Islet of Langerhans (tissue), 1 donor: ENCODE results near the gene SANBR.
"Not testable (repeated sequence)": the region's sequence is repeated elsewhere in the genome, so short reads cannot be mapped to it uniquely, and the experiment has no call there.

Experiments
- FAIRE-seq: peaks from one replicate; lab custom pipeline; 2011; peaks lifted over from hg19 to GRCh38; lab: Jason Lieb, UNC

The SANBR gene

DNA sequence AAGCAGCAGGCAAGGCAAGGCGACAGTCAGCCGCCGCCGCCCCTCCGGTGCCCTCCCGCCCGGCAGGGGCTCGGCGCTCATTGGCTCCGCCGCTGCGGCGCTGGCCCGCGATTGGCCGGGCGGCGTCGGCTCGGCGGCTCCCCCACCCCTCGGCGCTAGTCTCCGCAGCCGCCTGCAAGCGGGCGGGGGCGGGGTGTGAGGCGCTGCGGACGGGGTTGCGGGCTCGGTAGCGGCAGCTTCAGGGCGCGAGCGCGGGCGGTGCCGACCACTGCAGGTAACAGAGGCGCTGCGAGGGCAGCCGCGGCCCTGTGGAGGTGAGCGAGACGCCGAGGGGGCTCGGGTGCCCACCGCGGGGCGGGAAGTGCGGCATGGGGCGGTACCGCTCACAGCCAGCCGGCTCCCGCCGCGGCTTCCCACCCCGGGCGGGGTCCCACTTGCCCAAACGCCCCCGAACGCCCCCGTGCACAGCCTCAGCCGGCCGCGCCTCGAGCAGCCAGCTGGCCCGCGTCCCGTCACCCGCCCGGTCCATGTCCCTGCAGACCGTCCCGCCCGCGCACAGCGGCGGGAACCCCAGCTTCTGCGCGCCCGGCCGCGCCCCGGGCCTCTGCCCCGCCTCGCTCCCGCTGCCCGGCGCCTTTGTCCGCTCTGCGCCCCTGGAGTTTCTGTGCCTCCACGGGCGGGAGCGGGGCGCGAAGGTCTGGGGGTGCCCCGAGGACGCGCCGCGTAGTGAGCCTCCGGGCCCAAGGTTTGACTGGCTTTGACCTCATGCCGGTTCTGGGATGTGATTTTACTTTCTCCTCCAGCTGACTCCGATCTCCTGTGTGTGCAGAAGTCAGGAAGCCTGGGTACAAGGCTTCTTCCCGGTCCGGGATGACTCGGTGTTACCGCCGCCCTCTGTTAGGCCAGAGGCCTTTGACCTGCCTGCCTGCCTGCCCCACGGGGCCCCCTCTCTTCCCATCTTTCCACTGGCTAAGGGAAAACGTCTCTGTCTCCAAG lies at the start of gene SANBR:
SANBR (plus strand) TSS at position 158 of the 996 bp plus-strand sequence. CDS start 4,480 bp downstream, outside the sequence.
- FAIRE-seq: no peak

DNA sequence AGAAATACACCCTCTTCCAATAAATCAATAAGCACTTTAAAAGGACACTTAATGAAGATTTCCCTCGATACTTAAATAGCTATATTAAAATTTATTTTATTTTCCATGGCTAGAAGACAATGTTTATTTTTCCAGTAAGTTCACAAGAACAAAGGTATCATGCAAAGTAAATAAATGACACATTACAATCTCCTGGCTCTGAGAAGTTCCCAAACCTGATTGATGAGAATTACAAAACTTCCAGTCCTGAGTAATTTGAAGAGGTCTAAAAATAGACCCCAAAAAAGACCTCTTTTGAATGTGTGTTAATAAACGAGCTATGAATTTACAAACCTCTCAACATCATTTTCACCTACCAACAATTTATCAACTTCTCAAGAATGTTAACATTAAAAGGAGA lies 49.7 kb upstream of the SANBR start:
- peak; percentile 60 for FAIRE-seq

DNA sequence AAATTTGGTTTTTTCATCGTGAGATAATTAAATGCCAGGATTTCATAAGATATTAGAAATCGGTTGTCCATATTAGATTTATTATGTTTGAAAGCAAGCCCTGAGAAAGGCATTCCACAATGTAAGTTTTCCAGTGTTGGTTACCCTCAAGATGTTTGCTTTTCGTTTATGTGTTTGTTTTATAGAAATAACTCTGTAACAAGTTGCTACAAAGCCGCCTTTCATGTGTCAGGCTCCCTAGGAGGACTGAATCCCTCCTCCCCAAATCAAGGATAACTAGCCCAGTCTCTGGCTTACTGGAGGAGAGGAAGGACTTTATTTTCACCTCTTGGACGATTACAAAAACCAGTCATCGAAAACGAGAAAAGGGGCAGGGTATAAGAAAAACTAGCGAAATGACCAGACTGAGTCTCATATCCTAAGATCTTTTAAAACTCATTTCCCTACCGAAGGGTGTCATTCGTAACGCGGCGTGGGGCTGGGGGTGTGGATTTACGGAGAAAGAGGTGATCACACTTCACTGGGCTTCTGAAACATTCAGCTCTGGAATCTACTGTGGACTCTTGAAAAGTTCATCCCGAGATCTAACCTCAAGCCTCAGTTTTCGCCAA lies 49.2 kb upstream of the SANBR start:
- no peak for FAIRE-seq

DNA sequence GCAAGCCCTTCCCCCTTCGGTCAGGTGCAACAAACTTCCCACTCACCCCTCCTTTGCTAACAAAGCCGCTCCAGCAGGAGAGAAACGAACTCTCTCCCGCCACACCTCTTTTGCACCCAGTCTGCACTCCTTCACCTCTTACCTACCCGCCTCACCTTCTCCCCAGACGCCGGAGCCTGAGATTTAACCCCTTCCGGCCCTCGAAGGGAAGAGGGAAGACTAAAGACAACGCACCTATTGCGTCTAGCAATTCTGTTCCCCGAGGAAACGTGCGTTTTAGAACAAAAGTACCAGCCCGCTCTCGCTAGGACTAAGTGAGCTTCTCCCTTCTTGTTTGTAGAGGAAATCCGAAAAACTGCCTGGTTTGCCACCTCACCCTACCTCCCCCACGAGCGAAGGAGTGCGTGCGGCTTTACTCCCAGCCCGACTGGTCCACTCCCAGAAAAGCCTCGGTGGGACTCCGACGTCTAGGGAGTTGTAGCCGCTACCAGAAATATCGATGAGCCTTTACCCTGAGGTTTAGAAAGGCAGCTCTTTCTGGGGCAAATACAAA lies 48.6 kb upstream of the SANBR start:
- FAIRE-seq: no peak

DNA sequence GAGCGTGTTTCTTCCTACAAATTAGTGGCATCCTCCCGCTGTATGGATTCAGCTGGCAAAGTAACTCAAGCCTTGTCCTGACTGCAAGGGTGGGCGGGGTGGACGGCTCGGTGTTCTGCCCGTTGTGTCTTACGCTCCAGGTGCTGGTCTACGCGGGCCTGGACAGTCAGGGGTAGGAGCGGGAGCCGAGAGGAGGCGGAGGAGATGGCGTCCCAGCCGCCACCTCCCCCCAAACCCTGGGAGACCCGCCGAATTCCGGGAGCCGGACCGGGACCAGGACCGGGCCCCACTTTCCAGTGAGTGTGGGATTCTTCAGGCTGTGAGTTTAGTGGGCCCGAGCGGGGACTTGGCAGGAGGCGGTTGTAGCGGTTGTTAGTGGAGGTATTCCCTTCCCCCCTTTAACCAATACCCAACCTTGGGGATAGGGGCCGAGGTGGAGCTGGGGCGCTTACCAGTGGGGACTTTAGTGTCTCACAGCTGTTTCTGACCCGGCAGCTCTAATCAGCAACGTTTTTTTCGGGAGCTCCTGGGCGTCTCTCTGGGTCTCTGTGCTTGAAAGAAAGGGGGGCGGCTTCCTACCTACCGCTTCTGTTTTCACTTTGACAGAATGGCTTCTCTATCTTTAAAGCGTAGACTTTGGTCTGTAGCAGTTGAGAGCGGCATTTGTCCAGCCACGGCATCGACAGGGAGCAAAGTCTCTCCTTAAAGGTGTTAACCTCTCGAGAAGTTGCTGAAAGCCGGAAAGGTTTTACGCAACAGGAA lies 47.9 kb upstream of the SANBR start, which contains the start of the genes PEX13 and PUS10:
PEX13 (plus strand) TSS at position 165 of the 762 bp plus-strand sequence; CDS start at position 205, 40 bp downstream.
PUS10 (minus strand) TSS at position 700 of the 762 bp plus-strand sequence. CDS start 6,365 bp downstream, outside the sequence.
- no peak for FAIRE-seq

DNA sequence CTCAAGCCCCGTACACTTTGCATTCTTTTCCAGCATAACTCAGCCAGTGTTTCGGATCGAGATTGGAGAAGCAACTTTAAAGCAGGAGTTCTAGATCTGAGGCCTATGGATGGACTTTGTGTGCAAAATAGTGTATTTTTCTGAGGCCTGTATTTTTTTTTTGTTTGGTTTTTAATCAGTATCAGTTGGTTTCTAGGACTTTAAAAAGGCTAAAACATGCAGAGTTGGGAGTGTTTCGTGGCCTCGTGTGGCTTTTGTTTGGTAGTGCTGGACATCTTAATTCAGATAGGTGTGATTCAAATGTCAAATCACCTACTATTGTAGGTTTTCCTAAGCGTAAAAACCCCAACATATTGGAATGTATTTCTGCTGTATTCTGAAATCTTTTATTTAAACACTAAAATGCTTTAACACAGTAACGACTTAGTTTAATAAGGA lies 47.3 kb upstream of the SANBR start:
- no peak for FAIRE-seq

DNA sequence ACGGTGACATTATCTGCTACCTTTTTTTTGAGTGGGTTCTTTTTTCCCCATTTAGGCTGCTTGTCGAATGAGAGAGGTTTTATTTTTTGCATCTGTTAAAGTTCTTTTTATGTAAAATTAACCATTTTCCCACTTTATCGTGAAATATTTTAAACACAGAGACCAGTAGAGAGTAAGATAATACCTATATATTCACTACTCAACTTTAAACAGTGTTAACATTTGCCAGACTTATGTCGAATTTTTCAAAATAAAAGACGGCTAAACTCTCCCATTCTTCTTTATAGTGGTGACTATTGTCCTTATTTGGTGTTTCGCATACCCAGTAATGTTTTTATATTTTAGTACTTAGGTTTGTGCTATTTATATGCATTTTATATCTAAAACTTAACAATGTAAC lies 46.9 kb upstream of the SANBR start:
- no peak for FAIRE-seq

DNA sequence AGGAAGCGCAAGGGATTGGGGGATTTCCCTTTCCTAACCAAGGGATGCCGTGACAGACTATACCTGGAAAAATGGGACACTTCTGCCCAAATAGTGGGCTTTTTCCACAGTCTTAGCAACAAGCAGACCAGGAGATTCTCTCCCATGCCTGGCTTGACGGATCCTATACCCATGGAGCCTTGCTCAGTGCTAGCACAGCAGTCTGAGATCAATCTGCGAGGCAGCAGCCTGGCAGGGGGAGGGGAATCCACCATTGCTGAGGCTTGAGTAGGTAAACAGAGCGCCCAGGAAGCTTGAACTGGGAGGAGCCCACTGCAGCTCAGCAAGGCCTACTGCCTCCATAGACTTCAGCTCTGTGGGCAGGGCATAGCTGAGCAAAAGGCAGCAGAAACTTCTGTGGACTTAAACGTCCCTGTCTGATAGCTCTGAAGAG lies 44.4 kb upstream of the SANBR start:
- no peak for FAIRE-seq

DNA sequence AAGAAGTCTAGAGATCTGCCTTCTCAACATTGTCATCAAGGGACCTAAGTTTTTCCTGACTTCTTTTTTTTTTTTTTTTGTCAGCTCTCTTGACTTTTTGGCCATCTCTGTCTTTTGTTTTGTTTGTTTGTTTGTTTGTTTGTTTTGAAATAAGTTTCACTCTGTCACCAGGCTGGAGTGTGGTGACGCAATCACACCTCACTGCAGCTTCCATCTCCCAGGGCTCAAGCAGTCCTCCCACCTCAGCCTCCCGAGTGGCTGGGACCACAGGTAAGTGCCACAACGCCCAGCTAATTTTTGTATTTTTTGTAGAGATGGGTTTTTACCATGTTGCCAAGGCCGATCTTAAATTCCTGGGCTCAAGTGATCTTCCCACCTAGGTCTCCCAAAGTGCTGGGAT lies 42.0 kb upstream of the SANBR start:
- FAIRE-seq: no peak

DNA sequence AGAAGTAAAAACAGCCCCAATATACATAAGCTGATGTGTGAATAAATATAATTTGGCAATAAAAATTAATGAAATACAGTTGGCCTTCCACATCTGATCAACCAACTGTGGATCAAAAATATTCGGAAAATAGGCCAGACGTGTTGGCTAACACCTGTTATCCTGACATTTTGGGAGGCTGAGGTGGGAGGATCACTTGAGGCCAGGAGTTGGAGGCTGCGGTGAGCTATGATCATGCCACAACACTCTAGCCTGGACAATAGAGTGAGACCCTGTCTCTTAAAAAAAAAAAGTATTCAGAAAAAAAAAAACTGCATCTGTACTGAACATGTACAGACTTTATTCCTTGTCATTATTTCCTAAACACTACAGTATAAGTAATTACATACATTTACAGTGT lies 36.1 kb upstream of the SANBR start:
- no peak for FAIRE-seq

DNA sequence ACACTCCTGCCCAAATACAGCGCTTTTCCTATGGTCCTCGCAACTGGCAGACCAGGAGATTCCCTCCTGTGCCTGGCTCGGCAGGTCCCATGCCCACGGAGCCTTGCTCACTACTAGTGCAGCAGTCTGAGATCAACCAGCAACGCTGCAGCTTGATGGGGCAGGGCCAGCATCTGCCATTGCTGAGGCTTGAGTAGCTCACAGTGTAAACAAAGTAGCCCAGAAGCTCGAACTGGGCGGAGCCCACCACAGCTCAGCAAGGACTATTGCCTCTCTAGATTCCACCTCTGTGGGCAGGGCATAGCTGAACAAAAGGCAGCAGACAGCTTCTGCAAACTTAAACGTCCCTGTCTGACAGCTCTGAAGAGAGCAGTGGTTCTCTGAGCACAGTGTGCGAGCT lies 31.1 kb upstream of the SANBR start:
- not testable (repeated sequence) for FAIRE-seq

DNA sequence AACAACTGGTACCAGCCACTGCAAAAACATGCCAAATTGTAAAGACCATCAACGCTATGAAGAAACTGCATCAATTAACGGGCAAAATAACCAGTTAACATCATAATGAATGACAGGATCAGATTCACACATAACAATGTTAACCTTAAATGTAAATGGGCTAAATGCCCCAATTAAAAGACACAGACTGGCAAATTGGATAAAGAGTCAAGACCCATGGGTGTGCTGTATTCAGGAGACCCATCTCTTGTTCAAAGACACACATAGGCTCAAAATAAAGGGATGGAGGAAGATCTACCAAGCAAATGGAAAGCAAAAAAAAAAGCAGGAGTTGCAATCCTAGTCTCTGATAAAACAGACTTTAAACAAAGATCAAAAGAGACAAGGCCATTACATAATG lies 29.0 kb upstream of the SANBR start:
- not testable (repeated sequence) for FAIRE-seq

DNA sequence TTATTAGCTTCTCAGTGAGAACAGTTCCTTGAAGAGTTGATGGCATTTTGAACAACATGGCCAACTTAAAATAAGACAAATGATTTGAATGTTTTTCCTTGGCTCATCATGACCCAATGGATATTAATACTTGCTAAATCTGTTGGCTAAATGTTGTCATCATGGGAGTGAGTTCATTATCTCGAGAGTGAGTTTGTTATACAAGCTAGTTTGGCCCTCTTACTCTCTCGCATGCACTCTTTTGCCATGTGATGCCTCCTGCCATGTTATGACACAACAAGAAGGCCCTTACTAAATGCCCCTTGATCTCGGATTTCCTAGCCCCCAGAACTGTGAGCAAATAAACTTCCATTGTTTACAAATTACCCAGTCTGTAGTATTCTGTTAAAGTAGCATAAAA lies 22.9 kb upstream of the SANBR start:
- FAIRE-seq: no peak

DNA sequence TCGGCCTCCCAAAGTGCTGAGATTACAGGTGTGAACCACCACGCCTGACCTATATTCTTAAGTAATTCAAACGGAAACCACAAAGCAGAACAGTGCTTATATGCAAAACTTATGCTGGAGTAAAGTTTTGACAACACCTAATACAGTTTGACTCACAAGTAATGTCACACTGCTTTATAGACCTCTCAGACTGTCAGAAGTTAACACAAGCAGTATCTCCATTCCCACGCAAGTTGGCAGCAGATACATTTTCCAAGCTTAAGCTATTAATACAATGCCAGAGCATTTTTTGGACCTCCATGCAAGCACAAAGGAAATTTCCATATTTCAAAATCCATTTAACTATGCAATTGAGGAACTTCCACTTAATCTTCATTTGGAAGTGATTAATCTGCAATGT lies 21.0 kb upstream of the SANBR start:
- no peak for FAIRE-seq

DNA sequence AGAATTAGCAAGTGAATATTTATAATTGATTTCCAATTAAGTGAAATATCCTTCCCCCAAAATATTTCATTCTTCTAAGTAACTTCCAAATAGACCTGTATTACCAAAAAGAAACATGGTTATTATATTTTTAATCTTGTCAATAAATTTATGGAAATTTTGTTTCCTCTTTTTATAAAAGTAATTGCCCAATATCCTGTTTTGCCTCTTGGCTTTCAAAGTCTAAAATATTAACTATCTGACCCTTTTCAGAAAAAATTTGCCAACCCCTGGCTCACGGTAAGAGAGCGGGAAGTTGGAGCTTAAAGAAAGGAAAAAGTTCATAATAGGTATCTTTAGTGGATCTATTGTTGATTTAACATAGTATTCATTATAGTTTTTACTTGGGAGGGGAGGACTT lies 20.4 kb upstream of the SANBR start:
- no peak for FAIRE-seq

DNA sequence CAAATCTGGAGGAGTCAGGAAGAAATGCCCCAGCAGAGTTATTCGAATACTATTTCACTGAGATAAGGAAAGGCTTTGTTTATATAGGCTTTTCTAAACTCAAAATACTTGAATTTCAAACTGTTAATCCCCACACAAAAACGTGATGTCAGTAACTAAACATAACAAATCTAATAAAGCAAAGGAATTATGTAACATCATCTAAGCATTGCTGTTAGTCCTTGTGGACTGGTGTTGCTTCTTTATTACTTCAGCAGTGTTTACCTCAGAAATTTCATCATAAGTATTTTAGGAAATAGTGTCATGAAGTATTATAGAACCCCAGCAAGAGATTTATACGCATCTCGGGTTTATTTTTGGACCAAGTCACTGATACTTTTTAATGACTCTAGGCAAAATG lies 19.7 kb upstream of the SANBR start:
- FAIRE-seq: no peak

DNA sequence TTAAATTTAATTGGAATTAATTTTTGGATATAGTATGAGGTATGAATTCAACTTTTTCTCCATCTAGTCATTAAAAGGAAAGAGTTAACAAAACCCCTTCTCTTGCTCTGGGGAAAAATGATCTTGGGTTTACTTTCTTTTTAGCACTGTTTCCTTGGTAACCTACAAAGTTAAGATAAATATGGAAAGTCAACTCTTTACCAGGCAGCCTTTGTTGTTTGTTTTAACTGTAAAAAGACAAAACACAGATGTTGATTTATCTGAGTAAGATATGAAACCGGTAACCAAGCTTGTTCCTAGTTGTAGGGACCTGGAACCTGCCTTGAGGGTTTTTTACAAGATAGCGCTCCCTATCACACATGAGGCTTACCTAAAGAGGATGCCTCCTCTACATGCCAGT lies 10.1 kb upstream of the SANBR start:
- no peak for FAIRE-seq

DNA sequence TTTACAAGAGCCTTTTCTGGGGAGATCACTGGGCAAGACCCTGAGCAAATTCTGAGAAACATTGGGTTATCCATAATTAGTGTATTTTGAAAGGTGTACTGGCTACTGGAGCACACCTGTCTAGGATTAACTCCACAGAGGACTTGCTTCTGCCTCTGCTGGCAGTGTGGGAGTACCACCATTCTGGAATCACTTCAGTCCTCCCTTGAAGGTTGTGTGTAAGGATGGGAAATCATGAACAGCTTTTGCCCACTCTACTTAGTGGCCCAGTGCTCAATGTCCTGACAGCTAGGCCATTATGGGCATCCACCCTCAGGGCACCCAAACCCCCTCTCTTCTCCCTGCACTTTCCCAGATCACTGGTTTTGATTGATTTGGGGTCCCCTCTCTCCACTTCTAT lies 8.1 kb upstream of the SANBR start:
- no peak for FAIRE-seq

DNA sequence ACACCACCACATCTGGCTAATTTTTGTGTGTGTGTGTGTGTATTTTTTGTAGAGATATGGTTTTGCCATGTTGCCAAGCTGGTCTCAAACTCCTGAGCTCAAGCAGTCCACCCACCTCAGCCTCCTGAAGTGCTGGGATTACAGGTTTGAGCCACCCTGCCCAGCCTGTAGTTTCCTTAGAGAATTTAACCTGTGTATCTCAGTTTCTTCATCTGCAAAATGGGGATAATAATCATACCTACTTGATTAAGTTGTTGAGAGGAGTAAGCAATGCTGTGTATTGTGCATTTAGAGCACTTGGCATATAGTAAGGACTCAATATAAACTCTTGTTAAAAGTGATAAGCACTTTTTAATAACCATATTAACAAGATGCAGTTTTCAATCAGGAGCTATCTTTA lies 6.3 kb upstream of the SANBR start:
- no peak for FAIRE-seq

DNA sequence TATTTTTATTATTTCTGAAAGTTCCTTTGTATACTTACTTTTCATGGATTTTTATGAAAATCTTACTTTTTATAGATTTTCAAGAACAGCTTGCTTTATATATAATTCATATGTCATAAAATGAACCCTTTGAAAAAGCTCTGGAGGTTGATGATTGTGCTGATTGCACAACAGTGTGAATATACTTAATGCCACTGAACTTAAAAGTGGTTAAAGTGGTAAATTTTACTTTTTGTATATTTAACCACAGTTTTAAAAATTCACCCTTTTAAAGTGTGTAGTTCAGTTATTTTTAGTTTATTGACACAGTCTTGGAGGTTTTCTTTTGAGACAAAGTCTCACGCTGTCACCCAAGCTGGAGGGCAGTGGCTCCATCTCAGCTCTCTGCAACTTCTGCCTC lies 8.4 kb downstream of the SANBR start:
- no peak for FAIRE-seq

DNA sequence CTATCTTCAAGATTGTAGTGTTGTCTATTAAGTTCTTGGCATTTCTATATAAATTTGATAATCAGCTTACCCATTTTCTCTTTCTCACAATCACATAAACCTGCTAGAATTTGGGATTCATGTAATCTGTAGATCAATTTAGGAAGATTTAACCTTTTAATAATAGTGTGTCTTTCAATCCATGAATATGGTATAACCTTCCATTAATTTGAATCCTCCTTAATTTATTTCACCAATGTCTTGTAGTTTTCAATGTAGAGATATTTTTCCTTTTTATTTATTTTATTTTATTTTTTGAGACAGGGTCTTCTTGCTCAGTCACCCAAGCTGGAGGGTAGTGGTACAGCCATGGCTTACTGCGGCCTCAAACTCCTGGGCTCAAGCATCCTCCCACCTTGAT lies 20.2 kb downstream of the SANBR start:
- no peak for FAIRE-seq

DNA sequence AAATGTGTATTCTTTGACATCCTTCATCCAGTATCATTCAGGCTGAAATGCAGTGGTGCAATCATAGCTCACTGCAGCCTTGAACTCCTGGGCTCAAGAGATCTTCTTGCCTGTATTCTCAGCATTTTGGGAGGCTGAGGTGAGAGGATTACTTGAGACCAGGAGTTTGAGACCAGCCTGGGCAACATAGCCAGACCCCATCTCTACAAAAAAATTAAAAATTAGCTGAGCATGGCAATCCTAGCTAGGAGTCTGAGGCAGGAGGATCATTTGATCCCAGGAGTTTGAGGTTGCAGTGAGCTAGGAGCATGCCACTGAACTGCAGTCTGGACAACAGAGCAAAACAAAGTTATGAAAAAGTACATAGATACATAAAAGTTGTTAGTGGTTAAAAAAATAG lies 24.1 kb downstream of the SANBR start:
- no peak for FAIRE-seq
